Fibroblast of skin of back (primary cell): ENCODE data around the gene GRID1.

Experiments
- DNase-seq: peaks from one replicate; pipeline ENCODE4 v3.0.0-alpha.2; 2013

GRID1 gene

GRCh38 chr10:85917601-85918000, 449.0 kb downstream of the GRID1 start:
- no peak for DNase-seq

DNA sequence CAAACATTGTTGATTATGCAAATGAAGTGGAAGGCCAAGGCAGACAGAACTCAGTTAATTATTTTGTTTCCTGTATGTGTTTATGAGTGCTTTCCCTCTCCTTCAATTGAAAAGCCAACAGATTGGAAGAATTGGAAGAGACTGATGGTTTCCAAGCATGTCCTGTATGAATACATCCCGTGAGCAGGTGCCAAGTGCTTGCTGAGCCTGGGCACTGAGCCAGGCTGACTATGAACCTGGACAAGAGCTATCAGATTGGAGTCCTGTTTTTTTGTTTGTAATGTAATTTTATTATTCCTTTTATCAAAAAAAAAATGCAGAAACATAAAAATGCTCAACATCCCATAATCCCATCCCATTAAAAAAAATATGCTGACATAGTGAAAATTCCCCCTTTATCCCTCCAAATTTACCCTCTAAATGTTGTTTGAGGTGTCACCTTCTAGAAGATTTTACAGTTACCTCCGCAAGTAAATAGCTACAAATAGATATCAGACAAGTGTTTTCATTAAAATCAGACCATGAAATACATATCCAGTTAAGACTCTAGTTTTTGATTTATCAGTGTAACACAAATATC, 449.5 kb downstream of the GRID1 start:
- no peak for DNase-seq

DNA sequence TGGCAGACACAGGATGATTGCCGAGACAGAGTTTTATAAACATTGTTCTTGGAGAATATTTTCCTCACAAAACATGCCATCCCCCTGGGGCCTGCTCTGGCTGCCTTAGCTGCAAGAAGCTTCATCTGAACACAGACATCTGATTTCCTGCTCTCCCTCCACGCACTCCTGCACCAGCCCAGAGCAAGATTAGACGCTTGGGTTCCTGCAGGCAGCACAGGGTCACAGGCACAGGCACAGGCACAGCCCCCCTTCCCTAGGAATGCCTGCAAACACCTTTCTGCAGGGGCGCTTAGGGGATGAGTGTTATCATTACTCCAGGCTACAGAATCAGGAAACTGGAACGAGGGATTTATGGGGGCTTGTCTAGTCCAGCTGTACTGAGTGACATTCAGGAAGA, 450.3 kb downstream of the GRID1 start:
- DNase-seq, result no peak

DNA sequence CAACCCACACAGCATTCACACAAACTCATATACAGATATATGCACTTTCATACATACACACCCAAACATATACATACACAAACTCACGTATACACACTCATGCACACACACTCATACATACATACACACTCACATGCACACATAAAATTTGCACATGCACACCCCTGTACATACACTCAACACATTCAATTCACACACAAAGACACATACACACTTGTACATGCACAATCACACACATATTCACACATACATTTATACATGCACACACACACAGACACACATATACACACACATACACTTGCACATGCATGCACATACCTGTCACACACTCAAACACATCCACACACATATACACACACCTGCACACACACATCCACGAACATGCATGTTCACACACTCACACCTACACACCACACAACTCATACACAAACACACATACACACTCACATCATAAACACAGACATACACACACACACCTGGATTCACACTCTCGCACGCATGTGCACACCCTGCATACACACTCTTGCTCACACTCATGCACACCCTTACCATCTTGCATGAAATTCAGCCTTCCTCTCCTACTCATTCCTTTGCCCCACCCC, 451.2 kb downstream of the GRID1 start:
- no peak for DNase-seq

- no peak for DNase-seq
Observed at GRCh38 chr10:85914720-85915119, 451.9 kb downstream of the GRID1 start.

DNA sequence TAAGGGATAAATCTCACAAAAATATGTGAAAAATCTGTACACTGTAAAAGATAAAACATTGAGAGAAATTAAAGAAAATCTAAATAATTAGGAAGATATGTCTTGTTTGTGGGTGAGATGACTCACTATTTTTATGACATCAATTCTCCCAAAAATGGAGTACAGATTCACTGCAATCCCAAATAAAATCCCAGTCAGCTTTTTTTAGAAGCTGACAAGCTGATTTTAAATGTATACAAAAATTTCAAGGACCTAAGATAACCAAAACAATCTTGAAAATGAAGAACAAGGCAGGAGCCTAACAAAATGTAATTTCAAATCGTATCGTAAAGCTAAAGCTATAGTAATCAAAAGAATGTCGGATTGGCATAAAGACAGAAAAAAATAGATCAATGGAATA, 458.1 kb downstream of the GRID1 start:
- no peak for DNase-seq

DNA sequence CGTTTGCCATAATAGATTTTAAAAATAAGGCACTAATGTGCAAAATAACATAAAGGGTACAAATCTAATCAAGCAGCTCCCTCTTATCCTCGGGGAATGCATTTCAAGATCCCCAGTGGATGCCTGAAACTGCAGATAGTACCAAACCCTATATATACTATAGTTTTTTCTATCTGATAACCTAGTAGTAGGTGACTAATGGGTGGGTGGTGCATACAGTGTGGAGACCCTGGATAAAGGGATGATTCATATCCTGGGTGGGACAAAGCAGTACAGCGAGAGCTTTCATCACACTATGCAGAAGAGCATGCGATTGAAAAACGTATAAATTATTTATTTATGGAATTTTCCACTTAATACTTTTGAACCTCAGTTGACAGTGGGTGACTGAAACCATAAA, 464.5 kb downstream of the GRID1 start:
- no peak for DNase-seq

- no peak for DNase-seq
Observed at GRCh38 chr10:85901599-85901998, 465.0 kb downstream of the GRID1 start.

DNA sequence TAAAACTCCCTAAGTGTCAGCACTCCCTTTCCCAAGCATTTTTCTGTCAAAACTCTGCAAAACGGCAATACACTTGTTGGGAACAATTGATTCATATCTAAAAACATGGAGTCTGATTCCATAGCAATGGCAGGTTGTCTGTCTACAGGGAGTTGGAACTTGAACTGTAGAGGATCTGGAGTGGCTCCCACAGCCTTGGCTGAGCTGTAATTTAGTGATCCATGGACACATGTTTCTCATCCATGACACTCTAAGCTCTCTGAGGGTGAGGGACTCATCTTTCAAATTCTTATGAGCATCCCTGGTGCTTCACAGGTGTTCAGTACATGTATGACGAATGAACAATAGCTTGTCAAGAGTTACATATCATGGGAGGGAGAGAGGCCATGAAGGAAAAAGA, 466.1 kb downstream of the GRID1 start:
- DNase-seq, result no peak

DNA sequence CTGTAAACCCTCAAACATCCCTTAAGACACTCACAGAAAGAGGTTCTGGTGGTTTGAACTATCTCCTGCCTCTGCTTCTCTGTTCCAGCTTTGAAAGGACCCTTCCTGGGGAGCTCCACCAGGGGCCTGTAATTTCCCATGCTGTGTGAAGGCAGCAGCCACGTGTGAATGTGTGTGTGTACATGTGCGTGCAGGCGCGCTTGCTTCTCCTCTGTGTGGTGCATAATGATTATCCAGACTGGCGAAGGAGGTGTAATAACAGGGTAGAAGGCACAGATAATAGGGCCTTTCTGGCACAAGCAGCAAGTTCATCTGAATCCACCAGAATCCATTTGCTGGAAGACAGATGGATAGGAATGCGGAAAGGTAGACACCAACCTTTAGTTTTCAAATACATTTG, 466.5 kb downstream of the GRID1 start:
- DNase-seq, result no peak

DNA sequence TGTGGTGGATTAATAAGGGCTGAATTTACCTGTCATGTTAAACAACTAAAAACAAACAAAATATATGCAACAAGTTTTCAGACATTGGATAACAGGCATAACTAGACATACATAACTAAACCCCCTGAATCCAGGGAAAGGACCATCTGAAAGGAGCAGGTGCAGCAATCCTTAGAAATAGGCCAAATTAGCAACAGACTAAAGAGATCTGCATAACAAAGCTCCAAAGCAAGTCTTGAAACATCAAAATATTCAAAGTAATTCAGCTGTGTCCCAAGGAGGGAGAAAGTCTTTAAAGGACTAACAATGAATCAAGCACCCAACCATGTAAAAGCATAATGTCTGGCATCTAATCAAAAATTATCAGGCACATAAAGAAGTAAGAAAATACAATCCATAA, 475.1 kb downstream of the GRID1 start:
- no peak for DNase-seq

GRCh38 chr10:85888559-85888958, 478.0 kb downstream of the GRID1 start:
- no peak for DNase-seq

DNA sequence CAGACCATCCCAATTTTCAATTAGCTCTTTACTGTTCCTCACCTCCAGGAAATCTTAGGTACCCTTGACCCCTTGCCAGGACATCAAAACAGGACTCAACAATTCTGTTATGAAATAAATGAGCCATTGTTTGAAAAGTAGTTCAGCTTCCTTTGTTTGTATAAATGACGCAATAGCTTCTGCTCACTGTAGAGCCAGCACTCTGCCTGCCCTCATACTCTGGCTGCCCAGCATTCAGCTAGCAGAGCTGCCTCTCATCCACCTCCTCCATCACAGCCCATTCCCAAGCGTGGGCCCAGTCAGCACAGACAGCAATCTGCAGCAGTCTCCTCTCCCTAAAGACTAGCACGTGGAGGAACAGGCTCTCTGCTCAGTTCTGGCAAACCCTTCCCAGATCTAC, 478.6 kb downstream of the GRID1 start:
- DNase-seq, result no peak

GRCh38 chr10:85874208-85874607, 492.4 kb downstream of the GRID1 start:
- no peak for DNase-seq

- DNase-seq, result no peak
Observed at GRCh38 chr10:85873063-85873462, 493.5 kb downstream of the GRID1 start.

DNA sequence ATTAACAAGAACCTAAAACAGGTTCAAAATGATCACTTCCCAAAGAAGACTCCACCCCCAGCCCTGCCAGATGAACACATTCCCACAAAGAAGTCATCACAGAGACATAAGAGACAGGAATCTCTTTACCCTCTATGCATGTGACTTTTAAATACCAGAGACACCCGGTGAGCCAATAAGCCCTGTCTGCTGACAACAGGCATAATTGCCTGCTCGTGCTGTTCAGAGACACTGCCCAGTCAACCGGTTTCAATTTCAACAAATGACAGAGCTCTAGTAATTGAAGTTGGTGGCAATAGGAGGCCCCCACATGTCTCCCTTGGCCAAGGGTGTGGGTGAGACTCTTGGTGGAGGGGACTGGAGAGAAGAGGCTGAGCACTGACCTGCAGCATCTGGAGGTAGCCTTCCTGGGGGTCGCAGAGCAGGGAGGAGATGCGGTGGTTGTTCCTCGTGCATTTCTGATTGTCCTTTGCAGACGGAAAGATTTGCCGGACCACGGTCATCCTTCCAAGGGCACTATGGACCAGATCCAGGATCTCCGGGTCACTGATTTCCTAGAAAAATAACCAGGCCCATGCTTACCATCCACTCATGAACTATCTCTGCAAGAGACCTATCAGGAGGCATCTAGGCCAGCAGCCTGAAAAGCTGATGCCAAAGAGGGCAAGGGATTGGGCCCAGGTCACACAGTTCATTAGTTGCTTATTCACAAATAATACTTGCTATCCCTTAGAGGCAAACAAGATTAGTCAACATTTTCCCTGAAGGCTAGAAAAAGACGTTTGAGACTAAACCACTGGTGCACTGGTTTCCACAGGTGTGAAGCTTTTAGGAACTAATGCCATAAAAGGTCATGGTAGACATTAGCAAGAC, 497.7 kb downstream of the GRID1 start:
- no peak for DNase-seq

- DNase-seq, result no peak
Observed at GRCh38 chr10:85864868-85865526, 501.6 kb downstream of the GRID1 start.

- no peak for DNase-seq
Observed at GRCh38 chr10:85864173-85864549, 502.4 kb downstream of the GRID1 start.

GRCh38 chr10:85863301-85864172, 503.1 kb downstream of the GRID1 start:
- DNase-seq, result no peak

DNA sequence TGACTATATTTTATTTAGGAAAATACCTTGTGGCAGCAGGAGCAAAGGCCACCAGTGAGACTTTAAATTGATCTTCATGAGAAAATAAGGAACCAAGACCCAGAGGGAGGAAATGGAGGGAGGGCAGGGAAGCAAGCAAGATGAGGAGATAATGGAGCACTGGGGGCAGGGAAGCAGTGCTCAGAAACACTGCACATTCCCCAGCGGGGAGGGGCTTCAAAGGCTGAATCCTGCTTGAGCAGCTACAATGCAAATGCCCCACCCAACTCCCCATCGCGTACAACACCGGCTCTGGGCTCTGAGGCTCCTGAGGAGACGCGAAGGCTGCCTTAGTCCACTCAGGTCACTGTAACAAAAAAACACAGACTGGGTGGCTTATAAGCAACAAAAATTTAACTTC, 503.8 kb downstream of the GRID1 start:
- no peak for DNase-seq

DNA sequence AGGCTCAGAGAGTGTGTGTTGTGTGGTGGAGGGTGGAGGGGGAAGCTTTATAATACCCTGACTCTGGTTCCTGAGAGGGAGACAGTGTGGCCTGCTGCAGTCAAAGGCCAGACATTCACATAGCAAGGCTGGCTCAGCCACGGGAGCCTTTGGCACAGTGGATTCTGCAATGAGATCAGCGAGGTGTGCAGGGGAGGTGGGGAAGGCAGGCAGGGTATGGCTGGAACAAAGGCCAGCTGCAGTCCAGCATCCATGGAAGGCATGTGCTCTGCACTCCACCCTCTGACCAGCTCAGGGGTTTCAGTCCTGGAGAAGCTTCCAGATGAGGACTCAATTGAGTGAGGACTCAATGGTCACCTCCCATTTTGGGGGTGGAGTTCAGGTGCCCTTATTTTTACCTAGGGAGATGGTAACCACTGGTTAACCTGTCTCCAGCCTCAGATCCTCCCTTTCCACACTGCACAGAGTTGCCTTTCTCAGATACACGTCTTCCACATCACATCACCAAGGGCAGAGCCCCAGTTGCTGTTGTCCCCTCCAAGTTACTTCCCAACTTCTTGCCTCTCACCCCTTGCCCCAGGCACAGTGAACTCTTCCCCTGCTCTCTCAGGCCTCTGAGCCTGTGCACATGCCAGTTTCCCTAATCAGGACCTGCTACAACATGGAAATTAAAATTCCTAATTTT, 504.9 kb downstream of the GRID1 start:
- no peak for DNase-seq

GRCh38 chr10:85859859-85860258, 506.7 kb downstream of the GRID1 start:
- DNase-seq, result no peak
